ENCODE results near the gene SENP1. TPM values are rescaled to one million over a fixed set of nuclear protein-coding genes. Genes with fewer than 3 reads are reported as not detected.

Gene SENP1
- total RNA-seq, 1 experiment from 2014 or later, result 23.0 TPM

- H3K36me3 ChIP-seq (ENCODE audit: low read depth), result no peaks in the 10 kb centered on the region; the same call in 1 of the 2 replicates
- H3K27ac ChIP-seq, result no peak overlapping the region; the same call in 1 of the 2 replicates
- no peaks in the 10 kb centered on the region for H4K20me1 ChIP-seq (ENCODE audit: insufficient read depth)
- peaks cover 22% of the 10 kb centered on the region for H3K4me1 ChIP-seq (replicated peaks; ENCODE audit: insufficient read depth)
- H3K9me2 ChIP-seq (ENCODE audit: insufficient read depth), result no peaks in the 10 kb centered on the region
- H2AFZ ChIP-seq, result no peak overlapping the region
- H3F3A ChIP-seq (ENCODE audit: insufficient read depth, low read depth), result peaks cover 22% of the 10 kb centered on the region
- ChIA-PET POLR2A (ENCODE audit: unreplicated experiment) (no interaction called here), CTCF (no interaction called here)
- TF ChIP-seq EZH2 (IDR thresholded peaks at IDR 0.05; ENCODE audit: low read depth), result no peak
- no peak for TF ChIP-seq CTCF (conservative IDR thresholded peaks at IDR 0.05)
- peak overlapping the region; percentile 76 for H3K4me3 ChIP-seq
- intact Hi-C loops (cut with micrococcal nuclease; ENCODE audit: unreplicated experiment), result no loop called here
- peaks cover 48% of the 10 kb centered on the region for H3K79me2 ChIP-seq (ENCODE audit: low read depth)
- DNase-seq, result no peak
- peak overlapping the region; percentile 91 for H3K4me2 ChIP-seq
- BruUV-seq (replicated peaks), result TSS peak; percentile 39
- no peaks in the 10 kb centered on the region for H3K27me3 ChIP-seq (ENCODE audit: insufficient read depth, low read depth)
- H3K9me3 ChIP-seq (ENCODE audit: insufficient read depth, low read depth), result no peaks in the 10 kb centered on the region
These were observed 1.3 kb downstream of the SENP1 start for GRCh38 chr12:48104531-48104930.

- Histone ChIP-seq H3K4me1 (replicated peaks; ENCODE audit: insufficient read depth) (no peaks in the 10 kb centered on the region), H3K36me3 (ENCODE audit: low read depth) (peaks cover 9% of the 10 kb centered on the region; the same call in 1 of the 2 replicates), H3F3A (ENCODE audit: insufficient read depth, low read depth) (no peaks in the 10 kb centered on the region; the same call in 1 of the 2 replicates), H2AFZ (no peak overlapping the region), H3K4me2 (no peak overlapping the region), H3K9me3 (ENCODE audit: insufficient read depth, low read depth) (no peaks in the 10 kb centered on the region), H3K9me2 (ENCODE audit: insufficient read depth) (no peaks in the 10 kb centered on the region), H4K20me1 (ENCODE audit: insufficient read depth) (no peaks in the 10 kb centered on the region), H3K79me2 (ENCODE audit: low read depth) (no peaks in the 10 kb centered on the region), H3K27me3 (ENCODE audit: insufficient read depth, low read depth) (no peaks in the 10 kb centered on the region), H3K27ac (no peak overlapping the region), H3K4me3 (no peak overlapping the region)
- intact Hi-C loops (cut with micrococcal nuclease; ENCODE audit: unreplicated experiment), result no loop called here
- BruUV-seq (replicated peaks), result no TSS peak
- POLR2A ChIA-PET (ENCODE audit: unreplicated experiment), result no interaction called here
- CTCF ChIA-PET, result interaction anchor here (0.6 kb wide), 1 partner anchor 496 kb away, joined by 4 read pairs; no protein-coding TSS in a partner anchor
- TF ChIP-seq CTCF (conservative IDR thresholded peaks at IDR 0.05), result no peak
- no peak for TF ChIP-seq EZH2 (IDR thresholded peaks at IDR 0.05; ENCODE audit: low read depth)
- no peak for DNase-seq
These were observed 13.3 kb downstream of the SENP1 start for GRCh38 chr12:48092611-48093010.

DNA sequence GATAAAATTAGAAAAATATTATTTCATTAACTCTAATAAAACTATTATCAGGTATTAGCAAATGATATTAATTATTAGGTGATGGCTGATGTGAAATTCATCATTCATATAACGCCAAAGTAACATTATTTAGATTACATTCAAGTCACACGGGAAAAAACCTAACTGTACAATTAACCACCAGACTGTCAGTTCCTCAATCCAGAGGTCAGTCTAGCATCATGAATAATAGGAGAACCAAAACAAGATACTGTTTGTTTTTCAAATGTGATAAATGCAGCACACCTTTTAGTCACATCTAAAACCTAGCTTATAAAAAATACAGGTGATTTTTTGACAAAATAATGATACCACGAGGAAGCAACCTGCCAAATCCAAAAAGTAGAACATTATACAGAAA lies 19.6 kb downstream of the SENP1 start:
- no peak overlapping the region for H3K27ac ChIP-seq
- no peaks in the 10 kb centered on the region for H3K9me3 ChIP-seq (ENCODE audit: insufficient read depth, low read depth)
- POLR2A ChIA-PET (ENCODE audit: unreplicated experiment), result no interaction called here
- H4K20me1 ChIP-seq (ENCODE audit: insufficient read depth), result peaks cover 4% of the 10 kb centered on the region; the same call in 1 of the 2 replicates
- H2AFZ ChIP-seq, result no peak overlapping the region
- H3K4me3 ChIP-seq, result no peak overlapping the region
- no TSS peak for BruUV-seq (replicated peaks)
- H3K79me2 ChIP-seq (ENCODE audit: low read depth), result no peaks in the 10 kb centered on the region
- intact Hi-C loops (cut with micrococcal nuclease; ENCODE audit: unreplicated experiment), result no loop called here
- H3K36me3 ChIP-seq (ENCODE audit: low read depth), result peaks cover 10% of the 10 kb centered on the region; the same call in 1 of the 2 replicates
- CTCF ChIA-PET, result no interaction called here
- no peak for DNase-seq
- no peak for TF ChIP-seq CTCF (conservative IDR thresholded peaks at IDR 0.05)
- TF ChIP-seq EZH2 (IDR thresholded peaks at IDR 0.05; ENCODE audit: low read depth), result no peak
- no peaks in the 10 kb centered on the region; the same call in 1 of the 2 replicates for H3F3A ChIP-seq (ENCODE audit: insufficient read depth, low read depth)
- no peaks in the 10 kb centered on the region for H3K4me1 ChIP-seq (replicated peaks; ENCODE audit: insufficient read depth)
- H3K4me2 ChIP-seq, result no peak overlapping the region
- no peaks in the 10 kb centered on the region for H3K9me2 ChIP-seq (ENCODE audit: insufficient read depth)
- H3K27me3 ChIP-seq (ENCODE audit: insufficient read depth, low read depth), result no peaks in the 10 kb centered on the region
